HG03135 (cell line): Measurements from ENCODE around the gene BANK1.

ENCODE experiments used
- ATAC-seq: cut with Tn5 transposase; IDR thresholded peaks from one replicate; pipeline ENCODE4 v1.9.1; 2021; ENCODE audit warnings: mild to moderate bottlenecking, moderate library complexity; ENCODE audit not compliant: unreplicated experiment

Gene BANK1

DNA sequence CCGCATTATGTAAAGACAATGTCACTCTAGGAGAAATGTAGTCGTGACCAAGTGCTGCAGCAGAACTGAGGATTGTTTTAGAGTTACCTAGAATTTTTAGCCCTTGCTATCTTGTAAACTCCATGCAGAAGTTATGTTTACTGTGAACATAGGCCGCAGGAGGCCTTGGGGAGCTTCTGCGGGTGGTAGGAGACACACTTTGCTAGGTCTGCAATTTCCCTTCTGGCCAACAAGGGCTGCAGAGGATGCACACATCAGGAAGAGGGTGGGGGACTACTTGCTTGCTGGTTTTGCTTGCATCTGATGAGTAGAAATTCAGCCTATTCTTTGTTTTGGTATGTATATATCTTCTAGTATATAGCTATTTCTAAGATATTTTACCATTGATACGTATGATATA lies 23.1 kb downstream of the BANK1 start:
- no peak for ATAC-seq

DNA sequence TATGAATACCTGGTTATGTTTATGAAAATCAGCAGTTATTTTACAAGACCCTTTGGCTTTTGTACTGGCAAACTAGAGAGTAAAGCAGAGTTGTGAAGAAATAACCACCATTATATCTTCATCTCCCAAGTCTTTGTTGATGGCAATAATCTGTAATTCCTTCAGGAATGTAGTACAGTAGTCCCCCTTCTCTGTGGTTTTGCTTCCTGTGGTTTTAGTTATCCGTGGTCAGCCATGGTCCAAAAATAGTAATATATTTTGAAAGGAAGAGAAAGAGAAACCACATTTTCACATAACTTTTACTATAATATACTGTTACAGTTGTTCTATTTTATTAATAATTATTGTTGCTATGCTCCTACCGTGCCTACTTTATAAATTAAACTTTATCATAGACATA lies 27.8 kb downstream of the BANK1 start:
- no peak for ATAC-seq

DNA sequence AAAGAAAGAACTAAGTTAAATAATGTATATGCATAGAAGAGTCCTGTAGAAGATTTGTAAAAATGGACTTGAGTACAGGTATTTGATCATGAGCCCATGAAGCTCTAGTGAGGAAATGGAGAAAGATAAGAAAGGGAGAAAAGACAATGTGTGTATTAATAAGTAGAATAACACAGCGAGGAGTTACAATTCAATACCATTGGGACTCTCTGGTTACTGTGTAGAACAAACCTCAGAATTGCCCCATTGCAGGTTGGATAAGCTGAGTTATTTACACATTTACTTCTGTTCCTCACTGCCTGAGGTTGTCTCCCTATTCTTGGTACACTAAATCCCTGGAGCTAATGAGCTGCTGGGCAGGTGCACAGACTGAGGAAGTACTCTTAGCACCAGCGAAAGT lies 33.3 kb downstream of the BANK1 start:
- ATAC-seq, result no peak

DNA sequence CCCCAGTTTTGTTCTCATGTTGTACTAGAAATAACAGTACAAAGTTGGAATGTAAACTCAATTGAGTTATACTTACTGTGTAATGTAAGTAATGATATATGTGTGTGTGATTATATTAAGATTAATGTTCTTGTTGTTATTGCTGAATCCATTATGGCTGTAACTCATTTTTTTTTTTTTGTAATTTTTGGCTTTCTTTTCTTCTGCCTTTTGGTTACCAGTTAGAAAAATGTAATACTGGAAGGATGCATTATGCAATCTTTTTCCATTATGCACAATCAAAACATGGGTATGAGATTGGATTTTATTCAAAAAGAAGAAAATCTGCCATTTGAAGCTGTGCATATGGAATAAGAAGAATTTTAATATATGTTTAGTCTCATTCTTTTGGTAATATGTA lies 34.0 kb downstream of the BANK1 start:
- ATAC-seq, result no peak

DNA sequence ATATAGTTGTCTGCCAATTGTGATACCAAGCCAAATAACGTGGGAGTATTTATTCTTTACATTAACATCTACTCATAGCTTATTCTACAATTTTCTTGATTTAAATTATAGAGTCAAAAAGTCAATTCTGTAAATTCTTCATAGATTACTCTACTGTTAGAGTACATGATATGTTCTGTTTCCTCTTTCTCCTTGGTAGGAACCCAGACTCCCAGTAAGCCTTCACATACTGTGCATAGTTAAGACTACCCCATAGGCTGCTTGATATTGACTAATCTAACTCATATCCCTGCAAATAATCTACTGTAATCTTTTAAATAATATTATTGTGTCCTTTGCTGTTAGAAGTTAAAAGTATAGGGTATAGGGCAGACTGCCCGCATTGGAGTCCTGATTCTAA lies 35.4 kb downstream of the BANK1 start:
- ATAC-seq, result no peak

DNA sequence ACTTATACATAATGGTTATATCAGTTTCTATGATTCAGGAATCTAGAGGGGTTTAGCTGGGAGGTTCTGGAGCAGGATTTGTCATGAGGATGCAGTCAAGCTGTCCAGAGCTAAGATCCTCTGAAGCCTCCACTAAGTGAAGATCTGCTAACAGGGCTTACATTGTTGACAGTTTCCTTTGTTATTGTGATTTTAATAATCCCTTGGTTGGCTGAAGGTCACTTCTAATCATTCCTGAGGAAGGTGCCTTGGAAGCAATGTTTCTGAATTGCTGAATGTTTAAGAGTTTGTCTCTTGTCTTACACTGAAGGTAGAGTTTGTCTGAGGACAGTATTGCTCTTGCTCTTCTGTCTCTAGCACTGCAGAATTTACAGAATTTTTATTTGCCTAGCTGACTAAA lies 41.3 kb downstream of the BANK1 start:
- ATAC-seq, result no peak

DNA sequence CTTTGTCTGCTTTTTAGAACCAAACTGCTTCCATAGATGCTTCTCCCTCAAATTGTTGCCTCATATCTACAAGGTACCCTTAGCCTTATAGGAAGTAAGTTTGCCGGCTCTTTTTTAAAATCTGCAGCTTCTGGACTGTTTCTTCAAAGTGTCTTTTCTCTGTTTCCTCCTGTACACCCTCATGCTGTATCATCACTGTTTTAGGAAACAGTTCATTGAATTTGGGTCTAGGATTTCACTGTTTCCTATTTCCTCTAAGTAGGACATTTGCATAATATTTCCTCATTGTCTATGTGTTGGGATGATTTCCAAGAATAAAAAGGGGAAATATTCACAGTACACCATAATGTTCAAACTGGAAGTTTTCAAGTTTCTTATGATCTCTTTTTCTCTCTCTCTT lies 43.0 kb downstream of the BANK1 start:
- no peak for ATAC-seq

DNA sequence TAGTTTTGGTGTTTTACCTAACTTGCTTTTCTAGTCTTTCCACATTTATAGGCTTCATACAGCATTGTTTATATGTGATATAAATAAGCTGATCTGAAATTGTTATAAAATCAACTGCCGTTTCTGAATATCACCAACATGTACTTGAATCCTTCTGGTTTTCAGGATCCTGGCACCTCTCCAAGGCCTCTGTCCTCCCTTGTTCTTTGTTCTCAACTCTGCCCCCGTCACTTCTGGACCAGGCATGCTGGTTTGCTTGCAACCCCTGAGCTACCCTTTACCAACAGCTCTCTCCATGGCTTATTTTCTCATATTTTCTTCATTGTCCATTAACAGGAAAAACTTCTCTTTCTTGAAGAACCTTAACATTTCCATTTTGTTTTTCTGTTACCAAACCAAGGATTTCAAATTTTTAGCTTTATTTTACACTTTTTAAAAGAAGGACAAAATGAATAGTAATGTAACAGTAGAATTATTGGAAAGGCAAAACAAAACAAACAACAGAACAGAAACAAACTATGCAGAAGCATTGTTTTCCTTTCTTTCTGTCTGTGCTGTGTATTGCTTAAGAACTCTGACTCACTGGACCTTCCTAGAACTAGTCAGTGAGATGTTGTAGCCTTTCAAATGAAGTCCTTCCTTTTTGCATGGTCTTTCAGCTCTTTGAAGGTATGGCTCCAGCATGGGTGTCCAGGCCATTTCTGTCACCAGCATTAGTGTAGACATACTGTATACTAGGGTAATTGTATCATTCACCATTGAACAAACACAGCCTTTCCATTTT lies 44.8 kb downstream of the BANK1 start:
- ATAC-seq, result no peak

DNA sequence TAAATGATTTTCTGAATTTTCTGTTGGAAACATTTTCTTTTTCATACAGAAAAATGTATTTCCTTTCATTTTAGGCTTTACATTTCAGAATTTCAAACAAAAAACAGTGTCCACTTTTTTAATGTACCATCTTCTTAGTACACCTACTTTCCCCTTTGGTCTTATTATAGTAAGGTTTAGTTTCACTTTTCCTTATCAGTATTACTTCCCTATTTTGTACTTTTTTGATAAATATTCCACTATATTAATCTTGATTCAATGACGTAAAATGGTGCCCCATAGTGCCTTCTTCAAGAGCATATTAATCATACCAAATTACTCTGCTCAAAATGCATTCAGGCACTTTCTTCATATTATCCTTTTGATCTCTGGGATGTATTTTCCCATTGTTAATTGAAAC lies 52.5 kb downstream of the BANK1 start:
- no peak for ATAC-seq

DNA sequence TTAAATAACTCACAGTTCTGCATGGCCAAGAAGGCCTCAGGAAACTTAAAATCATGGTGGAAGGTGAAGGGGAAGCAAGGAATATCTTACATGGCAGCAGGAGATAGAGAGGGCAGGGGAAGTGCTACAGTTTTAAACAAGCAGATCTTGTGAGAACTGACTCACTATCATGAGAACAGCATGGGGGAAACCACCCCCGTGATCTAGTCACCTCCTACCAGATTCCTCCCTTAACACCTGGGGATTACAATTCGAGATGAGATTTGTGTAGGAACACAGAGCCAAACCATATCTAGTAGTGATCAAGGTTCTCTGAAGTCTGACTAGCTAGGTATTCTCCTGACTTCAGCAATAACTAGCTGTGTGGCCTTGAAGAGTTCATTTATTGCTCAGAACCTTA lies 56.0 kb downstream of the BANK1 start:
- ATAC-seq, result no peak

DNA sequence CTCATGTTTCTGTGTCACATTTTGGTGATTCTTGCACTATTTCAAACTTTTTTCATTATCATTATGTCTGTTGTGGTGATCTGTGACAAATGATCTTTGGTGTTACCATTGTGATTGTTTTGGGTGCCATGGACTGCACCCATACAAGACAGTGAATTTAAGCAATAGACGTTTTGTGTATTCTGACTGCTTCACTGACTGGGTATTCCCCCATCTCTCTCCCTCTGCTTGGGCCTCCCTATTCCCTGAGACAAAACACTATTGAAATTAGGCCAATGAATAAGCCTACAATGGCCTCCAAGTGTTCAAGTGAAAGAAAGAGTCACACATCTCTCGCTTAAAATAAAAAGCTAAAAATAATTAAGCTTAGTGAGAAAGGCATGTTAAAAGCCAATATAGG lies 60.2 kb downstream of the BANK1 start:
- no peak for ATAC-seq

DNA sequence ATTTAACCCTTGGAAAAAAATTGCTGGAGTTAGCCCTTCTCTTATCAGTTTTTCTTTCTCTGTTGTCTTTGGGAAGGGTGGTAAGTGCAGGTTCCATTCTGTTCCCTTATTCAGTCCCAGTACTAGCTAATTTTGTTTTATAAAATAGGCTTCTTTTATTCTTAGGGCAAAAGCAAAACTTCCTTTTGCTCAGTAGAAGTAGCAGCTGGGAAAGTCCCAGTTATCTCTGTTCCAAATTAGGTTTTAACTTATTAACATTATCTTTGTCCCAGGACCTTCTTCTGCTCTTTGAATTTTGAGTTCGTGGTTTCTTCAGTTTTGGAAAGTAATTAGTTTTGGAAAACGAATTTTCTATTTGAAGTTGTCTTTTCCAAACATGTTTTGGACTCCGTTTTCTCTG lies 61.1 kb downstream of the BANK1 start:
- peak; percentile 55 for ATAC-seq

DNA sequence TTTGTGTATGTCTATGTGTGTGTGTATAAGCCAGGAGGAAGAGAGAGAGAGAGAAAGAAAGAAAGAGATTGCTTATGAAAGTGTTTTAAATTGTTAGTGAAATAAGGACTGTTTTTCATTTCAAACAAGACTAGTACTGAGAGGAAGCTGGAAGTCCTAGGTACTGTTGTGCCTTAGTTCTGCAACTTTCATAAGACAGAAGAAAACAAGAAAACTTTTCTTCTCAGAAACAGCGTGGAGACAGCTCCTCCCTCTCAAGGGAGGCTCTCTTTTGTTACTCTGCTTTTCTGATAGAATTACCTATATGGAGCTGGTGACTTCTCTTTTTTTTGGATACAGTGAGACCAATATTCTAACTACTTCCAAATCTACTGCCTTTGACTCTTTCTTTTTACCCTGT lies 62.5 kb downstream of the BANK1 start:
- peak; percentile 55 for ATAC-seq

DNA sequence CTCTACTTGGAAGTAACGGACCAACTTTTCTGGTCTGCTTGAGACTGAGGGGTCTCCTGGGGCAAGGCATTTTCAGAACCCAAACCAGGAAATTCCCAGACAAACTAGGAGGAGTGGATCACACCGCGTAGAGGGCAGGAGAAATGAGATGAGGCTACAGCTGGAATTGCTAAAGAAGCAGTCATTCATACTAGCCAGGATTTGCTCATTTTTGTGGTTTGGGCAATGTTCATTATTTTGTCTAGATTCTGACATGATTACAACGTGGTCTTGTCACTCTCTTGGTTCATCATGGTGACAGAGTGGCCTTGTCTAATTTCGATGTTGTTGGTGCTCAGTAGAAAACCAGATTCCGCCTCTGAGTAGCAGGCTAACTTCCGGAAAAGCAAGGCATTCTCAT lies 63.2 kb downstream of the BANK1 start:
- no peak for ATAC-seq

DNA sequence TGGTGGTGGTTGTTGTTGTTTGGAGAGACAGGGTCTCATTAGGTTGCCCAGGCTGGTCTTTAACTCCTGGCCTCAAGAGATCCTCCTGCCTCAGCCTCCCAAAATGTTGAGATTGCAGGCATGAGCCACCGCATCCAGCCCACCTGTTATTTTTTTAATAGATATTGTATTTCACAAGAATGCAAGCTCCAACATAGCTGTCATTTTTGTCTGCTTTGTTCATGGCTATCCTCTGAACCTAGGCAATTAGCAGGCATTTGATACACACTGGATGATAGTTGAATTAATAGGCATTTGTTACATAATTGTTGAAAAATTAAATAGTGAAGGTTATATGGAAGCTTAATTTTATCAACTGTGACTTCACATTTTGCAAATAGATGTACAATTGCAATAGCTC lies 64.7 kb downstream of the BANK1 start:
- no peak for ATAC-seq

DNA sequence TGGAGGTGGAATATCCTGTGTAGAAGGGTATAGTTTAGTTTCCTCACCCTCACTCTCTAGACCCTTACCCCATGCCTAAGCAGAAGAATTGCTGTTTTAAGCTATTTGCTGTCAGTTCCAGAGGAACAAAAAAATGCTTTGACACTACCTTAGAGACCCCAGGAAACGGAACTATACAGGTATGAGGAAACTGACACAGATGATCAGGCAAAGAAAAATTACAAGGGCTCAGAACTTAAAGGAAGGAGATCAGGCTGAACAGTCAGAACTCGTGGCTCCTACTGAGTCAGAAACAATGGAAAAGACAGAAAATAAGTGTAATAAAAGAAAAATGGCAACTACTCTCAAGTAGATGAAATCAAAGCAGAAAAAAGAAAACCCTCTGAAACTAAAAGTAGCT lies 65.6 kb downstream of the BANK1 start:
- ATAC-seq, result no peak

DNA sequence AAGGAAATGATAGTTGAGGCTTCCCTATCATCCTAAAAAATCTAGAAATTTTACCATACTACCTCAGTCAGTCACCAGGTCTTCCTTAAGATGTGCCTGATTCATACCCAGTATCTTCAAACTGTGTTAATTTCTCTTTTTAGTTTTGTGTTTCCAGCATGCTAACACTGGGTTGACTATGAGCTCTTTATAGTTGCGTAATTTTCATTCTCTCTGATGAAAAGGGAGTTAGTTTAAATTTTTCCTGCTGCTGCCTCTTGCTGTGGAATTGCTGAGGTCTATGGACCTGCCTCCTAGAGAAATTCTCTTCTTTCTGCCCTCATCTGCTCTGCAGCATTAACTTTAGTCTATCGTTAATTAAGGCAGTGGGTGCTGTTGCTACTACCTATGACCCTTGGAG lies 66.6 kb downstream of the BANK1 start:
- ATAC-seq, result no peak

DNA sequence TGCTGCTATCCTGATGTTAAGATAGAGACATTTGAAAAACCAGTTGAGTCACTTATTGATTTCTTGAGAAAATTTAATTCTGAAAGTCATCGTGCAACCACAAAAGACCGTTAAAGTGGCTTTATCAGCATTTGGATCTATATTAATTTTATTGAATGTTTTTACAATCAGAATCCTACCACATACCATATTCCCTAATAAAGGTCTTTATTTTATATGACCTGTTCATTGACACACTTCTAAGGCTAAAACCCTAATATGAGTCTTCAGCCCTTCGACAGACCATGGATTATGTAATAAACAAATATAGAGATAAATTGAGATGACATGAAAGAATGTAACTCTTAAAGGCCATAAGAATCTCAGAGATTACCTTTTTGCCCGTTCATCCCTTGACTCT lies 68.1 kb downstream of the BANK1 start:
- ATAC-seq, result no peak

DNA sequence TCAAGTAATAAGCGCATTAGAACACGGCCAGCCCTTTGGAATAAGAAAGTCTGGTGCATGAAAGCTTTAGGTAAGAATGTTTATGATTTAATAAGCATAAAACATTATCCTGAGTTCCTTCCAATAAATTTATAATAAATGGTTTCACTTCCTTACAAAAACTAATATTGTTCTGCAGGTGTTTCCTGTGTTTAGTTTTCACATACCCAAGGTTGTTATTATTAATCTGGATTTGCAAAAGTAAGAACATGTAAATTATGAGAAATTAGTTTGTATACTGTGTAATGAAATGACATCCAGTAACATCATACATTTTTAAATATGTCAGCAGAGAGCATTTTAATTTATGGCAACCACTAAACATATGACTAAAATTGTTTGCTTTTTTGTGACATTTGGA lies 72.1 kb downstream of the BANK1 start:
- no peak for ATAC-seq

DNA sequence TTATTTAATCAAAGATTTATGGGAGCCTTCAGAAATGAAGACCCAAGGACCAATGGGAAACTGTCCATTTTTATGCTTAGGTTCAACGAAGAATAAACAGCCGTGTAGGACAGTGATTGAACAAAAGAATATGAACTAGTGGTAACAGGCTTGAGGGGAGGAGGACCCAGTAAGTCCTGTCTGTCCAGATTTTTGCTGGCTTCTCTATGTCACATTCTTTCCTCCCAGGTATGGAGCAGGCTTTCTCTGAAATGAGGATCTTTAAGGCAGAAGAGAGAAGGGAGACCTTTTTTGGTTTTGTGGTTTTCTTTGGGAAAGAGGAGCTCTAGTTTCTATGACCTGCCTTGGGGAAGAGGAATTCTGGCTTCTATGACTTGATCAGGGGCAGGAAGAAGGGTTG lies 74.1 kb downstream of the BANK1 start:
- no peak for ATAC-seq

DNA sequence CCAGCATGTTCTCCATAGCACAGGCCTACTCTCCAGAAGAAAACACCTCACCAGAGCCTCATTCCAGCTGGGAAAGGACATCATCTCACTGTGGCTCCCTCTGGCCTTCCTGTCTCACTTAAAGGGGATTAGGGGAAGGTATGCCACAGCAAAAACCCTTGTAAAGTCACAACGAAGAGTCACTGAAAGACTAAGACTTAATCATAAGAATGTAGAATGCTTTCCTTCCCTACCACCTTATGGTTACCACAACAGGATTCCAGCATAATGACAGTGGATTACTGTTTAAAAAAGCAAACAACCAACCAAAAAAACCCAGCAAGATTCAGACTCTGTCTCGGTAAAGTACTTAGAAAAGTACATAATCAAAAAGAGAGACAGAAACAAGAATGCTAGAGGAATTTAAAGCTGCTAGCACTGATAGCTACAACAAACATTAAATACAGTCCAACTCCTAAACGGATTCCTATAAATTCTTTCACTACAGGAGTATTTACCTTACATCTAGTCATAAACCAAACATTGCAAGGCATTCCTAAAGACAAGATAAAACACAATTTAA lies 75.1 kb downstream of the BANK1 start:
- no peak for ATAC-seq

DNA sequence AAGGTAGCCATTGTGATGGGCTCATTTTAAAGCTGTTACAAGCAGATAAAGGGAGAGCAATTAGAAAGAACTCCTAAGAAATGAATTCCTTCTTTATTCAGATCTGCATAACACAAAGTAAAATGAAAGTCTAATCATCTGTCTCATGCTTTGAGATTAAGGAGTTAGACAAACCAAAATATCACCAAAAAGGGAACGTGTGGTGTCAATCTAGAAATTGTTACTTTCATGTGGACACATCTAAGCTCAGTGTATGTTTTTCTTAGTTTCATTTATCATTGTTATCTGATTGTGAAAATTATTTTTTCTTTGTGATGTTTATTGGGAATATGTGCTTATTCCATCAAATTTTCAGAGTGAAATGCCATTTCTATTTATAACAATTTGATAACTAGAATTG lies 80.3 kb downstream of the BANK1 start:
- no peak for ATAC-seq
